Smooth muscle cell of trachea (primary cell): Measurements from ENCODE around the gene KIFBP. TPM values are rescaled to one million over a fixed set of nuclear protein-coding genes. Genes with fewer than 3 reads are reported as not detected.

Source experiments
- total RNA-seq: library from RNA; depleted of rRNA; stranded (reverse); fragments of >200 nt; gene quantifications from 2 replicates; pipeline ENCODE4 v1.2.1, GENCODE V29; 2014

Gene KIFBP
- 29.1 and 35.9 TPM in 2 replicates for total RNA-seq

DNA sequence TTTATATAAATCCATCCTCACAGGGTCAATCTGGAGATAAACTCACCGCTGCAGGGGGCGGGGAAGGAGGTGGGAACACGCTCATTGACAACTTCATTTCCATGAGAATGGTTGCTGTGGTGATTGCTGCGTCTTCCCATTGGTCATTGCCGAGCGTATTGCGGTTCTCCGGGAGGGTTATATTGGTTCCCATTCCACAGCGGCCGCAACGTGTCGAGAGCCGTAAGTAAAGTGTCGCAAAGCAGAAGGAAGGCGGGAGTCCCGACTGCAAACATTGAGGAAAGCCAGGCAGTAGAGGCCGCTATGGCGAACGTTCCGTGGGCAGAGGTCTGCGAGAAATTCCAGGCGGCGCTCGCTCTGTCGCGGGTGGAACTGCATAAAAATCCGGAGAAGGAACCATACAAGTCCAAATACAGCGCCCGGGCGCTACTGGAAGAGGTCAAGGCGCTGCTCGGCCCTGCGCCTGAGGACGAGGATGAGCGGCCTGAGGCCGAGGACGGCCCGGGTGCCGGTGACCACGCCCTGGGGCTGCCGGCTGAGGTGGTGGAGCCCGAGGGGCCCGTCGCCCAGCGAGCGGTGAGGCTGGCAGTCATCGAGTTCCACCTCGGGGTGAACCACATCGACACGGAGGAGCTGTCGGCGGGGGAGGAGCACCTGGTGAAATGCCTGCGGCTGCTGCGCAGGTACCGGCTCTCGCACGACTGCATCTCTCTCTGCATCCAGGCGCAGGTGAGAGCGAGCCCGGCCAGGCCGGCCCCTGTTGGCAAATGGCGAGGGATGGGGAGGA lies at the start of gene KIFBP:
Gene KIFBP (plus strand): TSS at position 274 of the 787 bp plus-strand sequence. CDS start 30 bp downstream, at position 304.

DNA sequence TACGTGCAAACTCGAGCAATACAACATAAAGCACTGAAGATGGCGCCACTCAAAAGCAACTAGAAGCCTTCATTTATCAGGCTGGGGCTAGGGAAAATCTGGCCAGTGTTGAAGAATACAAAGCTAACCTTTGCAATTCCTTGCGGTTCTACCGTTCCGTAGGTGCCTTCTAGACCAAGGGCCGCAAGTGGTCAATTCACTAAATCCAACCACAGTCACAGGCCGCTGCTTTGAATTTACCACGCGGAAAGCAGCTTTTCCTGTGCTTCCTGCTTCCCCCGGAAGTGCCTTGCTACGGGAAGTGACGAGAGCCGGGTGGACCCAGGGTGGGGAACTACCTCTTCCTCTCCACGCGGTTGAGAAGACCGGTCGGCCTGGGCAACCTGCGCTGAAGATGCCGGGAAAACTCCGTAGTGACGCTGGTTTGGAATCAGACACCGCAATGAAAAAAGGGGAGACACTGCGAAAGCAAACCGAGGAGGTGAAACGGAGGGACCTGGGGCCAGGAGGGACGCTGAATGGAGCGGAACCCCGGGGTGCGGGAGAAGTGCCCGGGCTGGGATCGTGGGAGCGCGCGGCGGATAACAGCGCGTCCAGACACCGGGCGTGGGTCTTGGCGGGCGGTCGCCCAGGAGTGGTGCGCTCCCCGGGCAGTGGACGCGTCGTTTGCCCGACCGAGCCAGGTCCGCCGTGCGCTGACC lies 32.6 kb upstream of the KIFBP start, which contains the start of gene DDX21:
Gene DDX21 (plus strand): TSS at position 339 of the 701 bp plus-strand sequence. CDS start 56 bp downstream, at position 395.

Other genes with a start within 250 kb of the KIFBP start
- gene STOX1, start 161.3 kb upstream of the KIFBP start, total RNA-seq, result 0.17 TPM in 1 of 2 replicates, not detected in the other
- 64.8 and 65.2 TPM in 2 replicates for gene DDX50, start 87.5 kb upstream of the KIFBP start, total RNA-seq
- gene DDX21, start 32.6 kb upstream of the KIFBP start, total RNA-seq, result 33.0 and 36.7 TPM in 2 replicates
- gene SRGN, start 99.3 kb downstream of the KIFBP start, total RNA-seq, result 16.7 and 25.8 TPM in 2 replicates
- gene VPS26A, start 135.4 kb downstream of the KIFBP start, total RNA-seq, result 28.8 and 49.0 TPM in 2 replicates
- gene SUPV3L1, start 191.4 kb downstream of the KIFBP start, total RNA-seq, result 29.2 and 29.8 TPM in 2 replicates
- gene HKDC1, start 231.5 kb downstream of the KIFBP start, total RNA-seq, result under 0.01 and 0.50 TPM in 2 replicates